ENCODE measurements around the gene OSMR. TPM values are rescaled to one million over a fixed set of nuclear protein-coding genes. Genes with fewer than 3 reads are reported as not detected.

Gene OSMR
- total RNA-seq, 4 donors from 2014 or later = 23.8 to 87.6 (median 30.3) TPM

DNA sequence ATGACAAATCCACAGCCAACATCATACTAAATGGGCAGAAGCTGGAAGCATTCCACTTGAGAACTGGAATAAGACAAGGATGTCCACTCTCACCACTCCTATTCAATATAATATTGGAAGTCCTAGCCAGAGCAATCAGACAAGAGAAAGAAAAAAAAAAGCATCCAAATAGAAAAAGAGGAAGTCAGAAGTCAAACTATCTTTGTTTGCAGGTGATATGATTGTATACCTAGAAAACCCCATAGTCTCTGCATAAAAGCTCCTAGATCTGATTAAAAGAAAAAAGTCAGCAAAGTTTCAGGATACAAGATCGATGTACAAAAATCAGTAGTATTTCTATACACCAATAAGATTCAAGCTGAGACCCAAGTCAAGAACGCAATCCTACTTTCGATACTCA, 66.1 kb downstream of the OSMR start:
- Histone ChIP-seq H3K4me1 (no peaks in the 10 kb centered on the region), H3K4me3 (no peak overlapping the region), H3K27me3 (no peaks in the 10 kb centered on the region), H3K9me3 (no peaks in the 10 kb centered on the region), H3K36me3 (no peaks in the 10 kb centered on the region), H3K27ac (no peak overlapping the region)
- DNase-seq = no peak
- intact Hi-C loops (cut with DNase I; ENCODE audit: low total_unique reads) = no loop called here
- TF ChIP-seq POLR2A (IDR thresholded peaks at IDR 0.05) = no peak
- TF ChIP-seq, protein P1, sequence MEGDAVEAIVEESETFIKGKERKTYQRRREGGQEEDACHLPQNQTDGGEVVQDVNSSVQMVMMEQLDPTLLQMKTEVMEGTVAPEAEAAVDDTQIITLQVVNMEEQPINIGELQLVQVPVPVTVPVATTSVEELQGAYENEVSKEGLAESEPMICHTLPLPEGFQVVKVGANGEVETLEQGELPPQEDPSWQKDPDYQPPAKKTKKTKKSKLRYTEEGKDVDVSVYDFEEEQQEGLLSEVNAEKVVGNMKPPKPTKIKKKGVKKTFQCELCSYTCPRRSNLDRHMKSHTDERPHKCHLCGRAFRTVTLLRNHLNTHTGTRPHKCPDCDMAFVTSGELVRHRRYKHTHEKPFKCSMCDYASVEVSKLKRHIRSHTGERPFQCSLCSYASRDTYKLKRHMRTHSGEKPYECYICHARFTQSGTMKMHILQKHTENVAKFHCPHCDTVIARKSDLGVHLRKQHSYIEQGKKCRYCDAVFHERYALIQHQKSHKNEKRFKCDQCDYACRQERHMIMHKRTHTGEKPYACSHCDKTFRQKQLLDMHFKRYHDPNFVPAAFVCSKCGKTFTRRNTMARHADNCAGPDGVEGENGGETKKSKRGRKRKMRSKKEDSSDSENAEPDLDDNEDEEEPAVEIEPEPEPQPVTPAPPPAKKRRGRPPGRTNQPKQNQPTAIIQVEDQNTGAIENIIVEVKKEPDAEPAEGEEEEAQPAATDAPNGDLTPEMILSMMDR (IDR thresholded peaks at IDR 0.05) = no peak

GRCh38 chr5:38913714-38914113, 67.9 kb downstream of the OSMR start:
- Histone ChIP-seq H3K4me1 (no peaks in the 10 kb centered on the region), H3K36me3 (no peaks in the 10 kb centered on the region), H3K4me3 (no peak overlapping the region), H3K9me3 (no peaks in the 10 kb centered on the region), H3K27me3 (no peaks in the 10 kb centered on the region), H3K27ac (no peak overlapping the region)
- DNase-seq = no peak
- no peak for TF ChIP-seq POLR2A (IDR thresholded peaks at IDR 0.05)
- TF ChIP-seq, protein P1 (IDR thresholded peaks at IDR 0.05) = no peak
- intact Hi-C loops (cut with DNase I; ENCODE audit: low total_unique reads) = no loop called here

- Histone ChIP-seq H3K36me3 (no peaks in the 10 kb centered on the region), H3K27me3 (no peaks in the 10 kb centered on the region), H3K27ac (no peak overlapping the region), H3K4me1 (no peaks in the 10 kb centered on the region), H3K9me3 (no peaks in the 10 kb centered on the region), H3K4me3 (no peak overlapping the region)
- no peak for TF ChIP-seq POLR2A (IDR thresholded peaks at IDR 0.05)
- TF ChIP-seq, protein P1 (IDR thresholded peaks at IDR 0.05) = no peak
- intact Hi-C loops (cut with DNase I; ENCODE audit: low total_unique reads) = no loop called here
- no peak for DNase-seq
Measured at GRCh38 chr5:38916802-38917201, 71.0 kb downstream of the OSMR start.

DNA sequence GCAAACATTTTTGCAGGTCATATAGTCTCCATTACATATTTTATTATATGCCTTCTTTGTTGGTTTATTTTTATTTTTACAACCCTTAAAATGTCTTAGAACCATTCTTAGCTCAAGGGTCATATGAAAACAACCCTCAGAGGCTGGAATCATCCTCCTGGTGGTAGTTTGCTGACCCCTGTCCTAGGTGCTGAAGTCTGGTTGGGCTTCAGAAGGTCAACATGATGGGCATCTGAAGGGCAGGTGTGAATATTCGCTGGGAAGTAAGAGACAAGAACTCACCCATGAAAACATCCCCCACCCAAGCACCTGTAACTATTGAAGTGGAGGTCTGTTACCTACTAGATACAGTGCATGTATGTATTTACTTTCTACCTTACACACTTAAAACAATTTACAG, 75.4 kb downstream of the OSMR start:
- DNase-seq = no peak
- TF ChIP-seq, protein P1 (IDR thresholded peaks at IDR 0.05) = no peak
- TF ChIP-seq POLR2A (IDR thresholded peaks at IDR 0.05) = no peak
- H3K27me3 ChIP-seq = no peaks in the 10 kb centered on the region
- no peak overlapping the region for H3K4me3 ChIP-seq
- H3K36me3 ChIP-seq = no peaks in the 10 kb centered on the region
- H3K27ac ChIP-seq = no peak overlapping the region
- intact Hi-C loops (cut with DNase I; ENCODE audit: low total_unique reads) = no loop called here
- no peaks in the 10 kb centered on the region for H3K9me3 ChIP-seq
- H3K4me1 ChIP-seq = peaks cover 2 to 7% of the 10 kb centered on the region in 2 donors

DNA sequence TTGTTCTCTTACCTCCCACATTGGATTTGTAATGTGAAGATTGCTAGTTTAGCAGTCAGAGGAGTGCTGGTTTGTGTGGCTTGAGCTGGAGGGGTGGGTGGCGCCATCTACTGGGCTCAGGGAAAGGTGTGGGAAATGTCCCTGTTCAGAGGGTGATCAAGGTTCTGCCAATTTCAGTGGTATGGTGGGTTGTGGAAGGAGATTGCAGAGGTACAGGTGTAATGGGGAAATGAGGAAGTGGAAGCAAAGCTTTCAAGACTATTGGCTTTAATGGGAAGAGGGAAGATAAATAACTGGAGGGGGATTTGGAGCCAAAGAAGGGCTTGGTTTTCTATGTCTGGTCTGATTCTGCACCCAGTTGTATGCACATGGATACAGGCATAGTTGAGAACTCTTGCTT, 76.4 kb downstream of the OSMR start:
- no peak for DNase-seq
- Histone ChIP-seq H3K36me3 (no peaks in the 10 kb centered on the region), H3K9me3 (no peaks in the 10 kb centered on the region), H3K4me1 (peaks cover 2 to 7% of the 10 kb centered on the region in 2 donors), H3K27ac (peak overlapping the region; percentile 73 to 75), H3K27me3 (no peaks in the 10 kb centered on the region), H3K4me3 (no peak overlapping the region)
- intact Hi-C loops (cut with DNase I; ENCODE audit: low total_unique reads) = no loop called here
- no peak for TF ChIP-seq POLR2A (IDR thresholded peaks at IDR 0.05)
- TF ChIP-seq, protein P1 (IDR thresholded peaks at IDR 0.05) = peak; percentile 39 to 56 (median 50)
